GM19395 (cell line): ENCODE data around the gene GSTM3.
"Not testable (repeated sequence)": the region's sequence is repeated elsewhere in the genome, so short reads cannot be mapped to it uniquely, and the experiment has no call there.

ENCODE experiments used
- ATAC-seq: cut with Tn5 transposase; IDR thresholded peaks from one replicate; pipeline ENCODE4 v1.9.1; 2021; ENCODE audit warnings: mild to moderate bottlenecking, moderate library complexity; ENCODE audit not compliant: unreplicated experiment

Gene GSTM3

DNA sequence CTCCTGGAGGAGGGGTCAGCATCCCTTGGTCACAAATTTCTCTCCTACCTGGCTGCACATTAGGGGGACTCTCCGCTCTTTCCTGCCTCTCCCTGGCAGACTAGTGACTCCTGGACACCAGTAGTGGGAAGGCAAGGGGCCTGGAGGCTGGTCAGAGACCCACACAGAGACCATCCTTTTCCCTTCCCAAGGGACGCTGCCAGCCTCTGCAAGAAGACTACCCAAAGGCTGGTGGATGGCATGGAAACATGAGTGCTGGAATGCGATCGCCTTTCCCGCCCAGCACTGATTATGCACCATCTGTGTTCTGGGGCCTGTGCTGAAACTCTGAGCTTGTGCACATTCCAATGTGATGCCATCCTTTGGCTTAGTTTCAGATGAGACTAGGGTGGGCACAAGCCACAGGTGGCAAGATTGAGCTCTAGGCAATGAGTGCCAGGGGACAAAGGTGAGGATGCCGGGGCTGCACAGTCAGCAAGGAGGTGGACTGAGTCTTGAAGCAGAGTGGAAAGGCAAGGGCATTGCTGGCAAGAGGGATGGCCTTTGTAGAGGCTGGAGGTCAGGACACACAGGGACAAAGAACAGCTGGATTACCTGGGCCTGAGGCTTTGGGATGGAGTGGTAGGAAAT, 35.5 kb upstream of the GSTM3 start:
- ATAC-seq, result no peak

DNA sequence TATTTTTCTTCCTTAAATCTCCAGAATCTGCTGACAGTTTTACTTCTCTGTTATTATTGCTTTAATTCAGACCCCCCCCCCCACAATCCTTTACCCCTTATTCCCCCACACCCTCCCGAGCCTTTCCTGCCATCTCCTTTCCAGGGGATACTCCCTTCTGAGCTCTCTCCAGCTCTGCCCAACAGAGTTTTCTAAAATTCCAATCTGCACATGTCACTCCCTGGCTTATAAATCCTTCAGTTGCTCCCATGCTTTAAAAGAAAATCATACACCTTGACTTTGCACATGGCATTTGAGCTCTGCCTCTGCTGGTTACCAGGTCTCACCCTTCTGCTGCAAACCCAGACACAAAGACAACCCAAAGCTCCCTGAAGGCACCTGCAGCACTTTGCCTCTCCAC, 34.6 kb upstream of the GSTM3 start:
- ATAC-seq, result no peak

GRCh38 chr1:109773900-109774485, 33.2 kb upstream of the GSTM3 start:
- ATAC-seq, result no peak

- peak; percentile 74 for ATAC-seq
Measured at GRCh38 chr1:109773203-109773899, 32.5 kb upstream of the GSTM3 start.

- no peak for ATAC-seq
Measured at GRCh38 chr1:109772658-109773202, 31.9 kb upstream of the GSTM3 start.

- ATAC-seq, result no peak
Measured at GRCh38 chr1:109771712-109772657, 31.1 kb upstream of the GSTM3 start.

- ATAC-seq, result no peak
Measured at GRCh38 chr1:109770331-109771095, 29.7 kb upstream of the GSTM3 start.

- ATAC-seq, result no peak
Measured at GRCh38 chr1:109769330-109770078, 28.7 kb upstream of the GSTM3 start.

GRCh38 chr1:109768820-109769219, 28.0 kb upstream of the GSTM3 start:
- no peak for ATAC-seq

GRCh38 chr1:109768335-109768650, 27.5 kb upstream of the GSTM3 start:
- ATAC-seq, result no peak

DNA sequence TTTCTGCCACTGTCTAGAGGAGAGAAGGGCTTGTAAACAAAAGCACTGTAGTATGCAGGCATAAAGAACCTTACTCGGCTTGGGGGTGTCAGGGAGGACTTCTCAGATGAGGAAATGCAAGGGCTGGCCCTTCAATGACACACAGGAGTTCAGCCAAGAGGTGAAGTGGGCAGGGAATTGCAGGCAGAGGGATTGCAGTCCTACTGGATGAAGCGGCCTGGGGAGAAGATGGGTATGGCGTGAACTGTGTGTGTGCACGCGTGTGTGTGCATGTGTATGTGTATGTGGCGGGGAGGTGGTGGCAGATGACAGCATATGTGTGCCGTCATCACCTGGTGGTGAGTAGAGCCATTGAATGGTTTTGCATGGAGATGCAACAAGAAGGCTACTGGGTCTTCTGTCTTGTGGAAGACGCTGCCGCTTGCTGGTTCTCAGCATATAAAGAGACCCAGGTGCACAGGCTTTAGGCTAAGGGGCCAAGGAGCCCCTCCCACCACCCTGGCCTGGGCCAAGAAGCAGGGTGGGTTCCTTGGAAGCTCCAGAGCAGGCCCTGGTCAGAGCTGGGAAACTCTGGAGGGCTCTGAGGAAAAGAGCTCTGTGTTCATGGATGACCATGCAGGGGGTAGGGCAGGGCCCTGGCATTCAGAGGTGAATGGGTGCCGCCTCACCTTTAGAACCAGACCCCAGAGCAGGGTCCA, 26.9 kb upstream of the GSTM3 start:
- no peak for ATAC-seq

GRCh38 chr1:109766991-109767636, 26.3 kb upstream of the GSTM3 start:
- not testable (repeated sequence) for ATAC-seq

GRCh38 chr1:109765896-109766615, 25.2 kb upstream of the GSTM3 start:
- ATAC-seq, result no peak

DNA sequence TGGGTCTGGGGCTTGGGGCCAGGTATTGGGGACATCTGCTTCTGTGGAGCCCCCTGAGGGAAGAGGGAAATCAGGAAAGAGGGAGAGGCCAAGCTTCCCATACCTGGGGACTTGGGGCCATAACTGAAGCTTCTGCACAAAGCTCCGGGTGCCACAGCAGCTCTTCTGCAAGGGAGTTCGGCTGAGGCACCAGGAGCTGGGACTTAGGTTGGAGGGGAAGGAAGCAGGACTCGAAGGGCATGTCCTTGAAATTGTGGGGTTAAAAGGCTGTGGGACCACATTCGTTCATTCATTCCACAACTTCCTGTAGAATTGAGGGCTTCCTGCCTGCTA, 24.6 kb upstream of the GSTM3 start:
- no peak for ATAC-seq

GRCh38 chr1:109764561-109765482, 24.0 kb upstream of the GSTM3 start:
- ATAC-seq, result no peak

GRCh38 chr1:109763646-109764415, 23.0 kb upstream of the GSTM3 start, which contains the start of gene EPS8L3:
Gene EPS8L3, minus strand, starts transcription at chr1:109763923. Its CDS starts 2,174 bp downstream, at chr1:109761749.
- no peak for ATAC-seq
